Stomach (tissue), 4 donors: Measurements from ENCODE around the gene PDLIM5.

Source experiments
- POLR2A ChIP-seq, 4 donors: fragments of 450-650 bp; IDR thresholded peaks; one replicate each; pipeline ENCODE4 v1.6.1; 2016; ENCODE audit warnings: antibody characterized with exemption in 4 of 4, control low read depth in 2 of 4, mild to moderate bottlenecking in 1 of 4, moderate library complexity in 1 of 4
- TF ChIP-seq, protein P1 (sequence below), 7 experiments: fragments of 450-650 bp in 4 of 7; fragments of 200-600 bp in 3 of 7; sonication (generic) in 3 of 7; IDR thresholded peaks; one replicate each; pipeline ENCODE4 v1.5.1; 2016 to 2019; ENCODE audit warnings: antibody characterized with exemption in 7 of 7, control low read depth in 2 of 7, mild to moderate bottlenecking in 1 of 7

DNA sequence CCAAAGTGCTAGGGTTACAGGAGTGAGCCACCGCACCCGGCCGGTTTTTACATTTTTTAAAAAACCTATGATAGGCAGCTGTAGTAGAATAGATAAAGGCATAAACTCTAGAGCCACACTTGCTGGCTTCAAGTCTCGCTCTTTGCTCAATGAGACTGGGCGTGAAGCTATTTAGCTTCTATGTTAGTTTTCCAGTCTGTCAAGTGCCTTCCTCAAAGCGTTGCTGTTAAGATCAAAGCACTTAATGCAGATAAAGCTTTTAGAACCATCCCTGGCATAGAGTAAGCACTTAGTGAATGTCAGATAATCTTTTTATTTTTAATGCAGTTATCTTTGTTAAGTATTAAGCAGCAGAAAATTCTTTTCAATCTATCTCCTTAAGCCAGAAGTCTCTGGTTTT, 264.0 kb downstream of the PDLIM5 start:
- TF ChIP-seq, protein P1, sequence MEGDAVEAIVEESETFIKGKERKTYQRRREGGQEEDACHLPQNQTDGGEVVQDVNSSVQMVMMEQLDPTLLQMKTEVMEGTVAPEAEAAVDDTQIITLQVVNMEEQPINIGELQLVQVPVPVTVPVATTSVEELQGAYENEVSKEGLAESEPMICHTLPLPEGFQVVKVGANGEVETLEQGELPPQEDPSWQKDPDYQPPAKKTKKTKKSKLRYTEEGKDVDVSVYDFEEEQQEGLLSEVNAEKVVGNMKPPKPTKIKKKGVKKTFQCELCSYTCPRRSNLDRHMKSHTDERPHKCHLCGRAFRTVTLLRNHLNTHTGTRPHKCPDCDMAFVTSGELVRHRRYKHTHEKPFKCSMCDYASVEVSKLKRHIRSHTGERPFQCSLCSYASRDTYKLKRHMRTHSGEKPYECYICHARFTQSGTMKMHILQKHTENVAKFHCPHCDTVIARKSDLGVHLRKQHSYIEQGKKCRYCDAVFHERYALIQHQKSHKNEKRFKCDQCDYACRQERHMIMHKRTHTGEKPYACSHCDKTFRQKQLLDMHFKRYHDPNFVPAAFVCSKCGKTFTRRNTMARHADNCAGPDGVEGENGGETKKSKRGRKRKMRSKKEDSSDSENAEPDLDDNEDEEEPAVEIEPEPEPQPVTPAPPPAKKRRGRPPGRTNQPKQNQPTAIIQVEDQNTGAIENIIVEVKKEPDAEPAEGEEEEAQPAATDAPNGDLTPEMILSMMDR (IDR thresholded peaks at IDR 0.05), result no peak
- no peak for TF ChIP-seq POLR2A (IDR thresholded peaks at IDR 0.05)
